Small intestine (tissue), 7 donors: Measurements from ENCODE around the gene RCOR3. TPM values are rescaled to one million over a fixed set of nuclear protein-coding genes. Genes with fewer than 3 reads are reported as not detected.
A peak's percentile ranks its signal among the peaks of the same experiment; 100 is the strongest.
"Not testable (repeated sequence)": the region's sequence is repeated elsewhere in the genome, so short reads cannot be mapped to it uniquely, and the experiment has no call there.

Experiments
- DNase-seq, 2 donors: peaks; one replicate each; pipeline versions ENCODE4 v3.0.0 to v3.0.0-alpha.2; 2013
- FAIRE-seq: peaks from 2 replicates; lab custom pipeline; 2012; peaks lifted over from hg19 to GRCh38; lab: Jason Lieb, UNC
- H3K27ac ChIP-seq, 3 donors: one replicate each; pipeline ENCODE4 v1.5.1; 2013; ENCODE audit warnings: low read length in 2 of 3, mild to moderate bottlenecking in 2 of 3, control low read depth in 1 of 3, inconsistent platforms in 1 of 3, low read depth in 1 of 3, moderate library complexity in 1 of 3
- H3K27me3 ChIP-seq, 3 donors: one replicate each; pipeline ENCODE4 v1.6.1; 2013; ENCODE audit warnings: low read length in 3 of 3, inconsistent platforms in 1 of 3; ENCODE audit not compliant: control insufficient read depth in 3 of 3, insufficient read depth in 3 of 3
- H3K36me3 ChIP-seq, 3 donors: one replicate each; pipeline ENCODE4 v1.6.1; 2013; ENCODE audit warnings: low read length in 3 of 3, inconsistent platforms in 1 of 3, low read depth in 1 of 3, mild to moderate bottlenecking in 1 of 3, moderate library complexity in 1 of 3; ENCODE audit not compliant: control insufficient read depth in 3 of 3, insufficient read depth in 2 of 3
- H3K4me1 ChIP-seq, 3 donors: one replicate each; pipeline ENCODE4 v1.6.1; 2013; ENCODE audit warnings: low read length in 2 of 3, inconsistent platforms in 1 of 3, low read depth in 1 of 3, mild to moderate bottlenecking in 1 of 3, moderate library complexity in 1 of 3; ENCODE audit not compliant: control insufficient read depth in 3 of 3, insufficient read depth in 2 of 3
- H3K4me3 ChIP-seq, 3 donors: one replicate each; pipeline ENCODE4 v1.5.1; 2013; ENCODE audit warnings: low read length in 3 of 3, control low read depth in 1 of 3, inconsistent platforms in 1 of 3, low read depth in 1 of 3, mild to moderate bottlenecking in 1 of 3, moderate library complexity in 1 of 3
- H3K9me3 ChIP-seq, 2 donors: one replicate each; pipeline ENCODE4 v1.6.1; 2013; ENCODE audit warnings: low read depth in 1 of 2, low read length in 1 of 2; ENCODE audit not compliant: control insufficient read depth in 2 of 2, insufficient read depth in 1 of 2
- WGBS, 3 donors: extraction: QIAGEN DNeasy Blood & Tissue Kit; methylation state at CpG; one replicate each; pipeline ENCODE4 v1.1.7; 2013; 5-methylcytosine and 5-hydroxymethylcytosine counted together
- polyA plus RNA-seq, 4 donors: library from polyadenylated mRNA; stranded (reverse) in 3 of 4; unstranded in 1 of 4; fragments of 200-250 nt in 3 of 4; fragments of 120-200 nt in 1 of 4; gene quantifications; one replicate each; pipeline versions ENCODE4 v1.2.1 to v1.2.3, GENCODE V29; 2013
- donor health status: healthy with polysubstance abuse.
- donor health status: control.
- donor health status: control.
- donor health status: Bipolar disorder and iron deficiency.
- donor health status: healthy.

RCOR3 gene
- polyA plus RNA-seq, 4 donors, result 17.8 to 66.4 (median 30.3) TPM

DNA sequence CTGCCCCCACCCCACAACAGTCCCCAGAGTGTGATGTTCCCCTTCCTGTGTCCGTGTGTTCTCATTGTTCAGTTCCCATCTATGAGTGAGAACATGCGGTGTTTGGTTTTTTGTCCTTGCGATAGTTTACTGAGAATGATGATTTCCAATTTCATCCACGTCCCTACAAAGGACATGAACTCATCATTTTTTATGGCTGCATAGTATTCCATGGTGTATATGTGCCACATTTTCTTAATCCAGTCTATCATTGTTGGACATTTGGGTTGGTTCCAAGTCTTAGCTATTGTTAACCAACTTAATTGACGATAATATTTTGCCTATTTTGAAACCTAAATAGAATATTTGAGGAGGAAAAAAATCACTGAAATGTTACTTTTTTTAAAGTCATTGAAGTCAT lies 3.9 kb downstream of the RCOR3 start:
- H3K27ac ChIP-seq, H3K4me1 ChIP-seq, DNase-seq, H3K4me3 ChIP-seq, FAIRE-seq, H3K9me3 ChIP-seq, H3K27me3 ChIP-seq: not testable (repeated sequence)
- H3K36me3 ChIP-seq, result peaks cover 0 to 15% (median 3%) of the 10 kb centered on the region in 3 donors
- WGBS, 3 donors, result 95 to 100% (median 97%) methylated on average over 1 of the region's 5 CpGs

DNA sequence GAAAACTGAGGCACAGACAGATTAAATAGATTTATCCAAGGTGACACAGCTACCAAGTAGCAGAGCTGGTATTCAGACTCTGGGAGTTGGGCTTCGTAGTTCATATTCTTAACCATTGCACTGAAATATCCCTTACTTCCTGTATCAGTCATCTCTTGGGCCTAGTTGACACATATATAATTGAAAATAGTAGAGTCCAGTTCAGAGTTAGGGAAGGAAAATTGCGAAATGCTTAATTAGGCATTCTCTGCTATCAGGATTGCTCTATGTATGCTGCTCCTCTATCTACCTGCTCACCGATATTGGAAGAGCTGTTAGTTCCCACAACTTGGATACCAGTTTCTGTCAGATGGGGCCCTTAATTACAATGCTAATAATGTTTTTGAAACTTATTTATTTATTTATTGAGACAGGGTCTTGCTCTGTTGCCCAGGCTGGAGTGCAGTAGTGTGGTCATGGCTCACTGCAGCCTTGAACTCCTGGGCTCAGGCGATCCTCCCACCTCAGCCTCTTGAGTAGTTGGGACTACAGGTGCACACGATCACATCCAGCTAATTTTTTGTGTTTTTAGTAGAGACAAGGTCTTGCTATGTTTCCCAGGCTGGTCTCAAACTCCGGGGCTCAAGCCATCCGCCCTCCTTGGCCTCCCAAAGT lies 8.2 kb downstream of the RCOR3 start:
- WGBS, 3 donors, result 95 to 97% (median 95%) methylated on average over 7 of the region's 7 CpGs
- Histone ChIP-seq H3K4me1 (no peaks in the 10 kb centered on the region), H3K4me3 (no peak overlapping the region), H3K27ac (no peak overlapping the region), H3K27me3 (no peaks in the 10 kb centered on the region), H3K9me3 (no peaks in the 10 kb centered on the region), H3K36me3 (peaks cover 0 to 19% (median 3%) of the 10 kb centered on the region in 3 donors)
- peak in 1 of 2 donors; percentile 4 for DNase-seq
- FAIRE-seq, result no peak

DNA sequence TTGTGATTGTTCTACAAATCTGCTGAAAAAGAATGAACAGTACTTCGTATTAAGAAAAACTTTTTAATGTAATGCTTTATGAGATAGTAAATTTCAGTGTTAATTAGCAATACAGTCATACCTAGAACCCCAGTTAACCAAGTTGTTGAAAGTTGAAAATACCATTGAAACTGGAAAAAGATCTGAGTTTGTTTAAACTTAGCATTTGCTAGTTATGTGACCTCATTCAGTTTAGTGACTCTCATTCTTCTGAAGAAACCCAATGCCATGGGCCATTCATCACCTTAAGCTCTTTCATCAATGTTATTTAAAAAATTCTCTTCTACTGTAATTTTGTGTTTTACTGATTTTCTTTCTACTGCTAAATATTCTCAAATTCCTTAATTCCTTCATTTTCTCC lies 20.2 kb downstream of the RCOR3 start:
- Histone ChIP-seq H3K27me3 (no peaks in the 10 kb centered on the region), H3K36me3 (peaks cover 5 to 21% (median 15%) of the 10 kb centered on the region in 3 donors), H3K4me3 (no peak overlapping the region), H3K4me1 (no peaks in the 10 kb centered on the region), H3K9me3 (no peaks in the 10 kb centered on the region), H3K27ac (no peak overlapping the region)
- DNase-seq (no peak), FAIRE-seq (no peak)
- 2 to 57% (median 6%) methylated on average over 1 of the region's 1 CpG for WGBS, 3 donors

GRCh38 chr1:211280910-211281309 lies 21.7 kb downstream of the RCOR3 start:
- WGBS, 3 donors, result 90 to 99% (median 94%) methylated on average over 4 of the region's 4 CpGs
- peaks cover 5 to 24% (median 13%) of the 10 kb centered on the region in 3 donors for H3K36me3 ChIP-seq
- no peaks in the 10 kb centered on the region for H3K27me3 ChIP-seq
- no peaks in the 10 kb centered on the region for H3K4me1 ChIP-seq
- DNase-seq, result no peak
- FAIRE-seq, result no peak
- H3K9me3 ChIP-seq, result no peaks in the 10 kb centered on the region
- H3K27ac ChIP-seq, result no peak overlapping the region
- H3K4me3 ChIP-seq, result no peak overlapping the region

DNA sequence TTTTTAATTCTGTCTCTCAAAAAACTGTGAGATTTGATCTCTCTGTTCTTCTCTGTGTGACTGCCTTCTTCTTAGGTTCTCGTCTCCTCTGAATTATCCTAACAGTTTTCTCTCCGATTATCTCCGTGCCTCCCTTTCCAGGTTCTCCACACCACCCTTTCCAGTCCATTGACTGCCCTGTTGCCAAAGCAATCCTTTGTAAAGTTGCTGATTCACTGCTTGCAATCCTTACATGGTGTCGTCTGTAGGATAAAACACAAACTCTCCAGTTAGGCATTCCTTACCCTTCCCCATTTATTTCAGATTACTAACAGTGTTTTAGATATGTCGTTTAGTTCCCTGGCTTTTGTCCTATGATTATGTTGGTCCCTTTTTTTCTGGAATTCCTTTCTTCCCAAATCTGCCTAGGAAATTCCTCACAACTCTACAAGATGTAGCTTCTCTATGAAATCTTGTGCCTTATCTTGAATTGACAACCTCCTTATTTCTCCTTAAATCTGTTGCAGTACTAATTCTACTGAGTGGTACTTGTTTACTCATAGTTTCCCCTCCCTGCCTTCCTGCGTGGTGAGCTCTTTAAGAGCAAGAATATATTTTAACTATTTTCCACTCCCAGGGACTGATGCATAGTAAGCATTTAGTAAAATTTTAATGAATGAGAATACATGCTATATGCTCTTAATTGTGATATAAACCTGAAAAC lies 22.3 kb downstream of the RCOR3 start:
- 82 to 84% (median 82%) methylated on average over 6 of the region's 6 CpGs for WGBS, 3 donors
- H3K36me3 ChIP-seq, result peaks cover 5 to 27% (median 10%) of the 10 kb centered on the region in 3 donors
- H3K27me3 ChIP-seq, result no peaks in the 10 kb centered on the region
- no peak overlapping the region for H3K27ac ChIP-seq
- H3K4me3 ChIP-seq, result no peak overlapping the region
- FAIRE-seq (no peak), DNase-seq (no peak)
- H3K4me1 ChIP-seq, result no peaks in the 10 kb centered on the region
- H3K9me3 ChIP-seq, result no peaks in the 10 kb centered on the region

GRCh38 chr1:211282023-211282373 lies 22.8 kb downstream of the RCOR3 start:
- no peak overlapping the region for H3K27ac ChIP-seq
- H3K4me1 ChIP-seq, result no peaks in the 10 kb centered on the region
- FAIRE-seq, result no peak
- H3K36me3 ChIP-seq, result peaks cover 5 to 23% (median 11%) of the 10 kb centered on the region in 3 donors
- DNase-seq, result no peak
- H3K9me3 ChIP-seq, result no peaks in the 10 kb centered on the region
- H3K27me3 ChIP-seq, result no peaks in the 10 kb centered on the region
- H3K4me3 ChIP-seq, result no peak overlapping the region

DNA sequence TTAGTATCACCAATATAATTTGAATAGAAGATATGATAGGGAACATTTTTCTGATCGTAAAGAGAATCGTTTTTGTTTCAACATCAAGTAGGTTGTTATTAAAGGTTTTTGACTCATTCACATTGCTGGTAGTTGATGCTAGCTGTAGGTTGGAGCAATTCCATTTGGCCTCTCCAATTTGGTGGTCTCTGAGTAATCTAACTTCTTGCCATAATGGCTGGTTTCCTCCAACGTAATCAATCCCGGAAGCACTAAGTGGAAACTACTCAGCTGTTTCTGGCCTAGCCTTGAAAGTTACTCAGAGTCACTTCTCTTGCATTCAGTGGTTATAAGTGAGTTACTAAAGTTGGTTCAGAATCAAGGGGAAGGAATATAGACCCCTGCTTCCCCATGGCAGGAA lies 26.0 kb downstream of the RCOR3 start:
- FAIRE-seq (no peak), DNase-seq (no peak)
- H3K4me1 ChIP-seq, result no peaks in the 10 kb centered on the region
- no peaks in the 10 kb centered on the region for H3K9me3 ChIP-seq
- H3K4me3 ChIP-seq, result no peak overlapping the region
- H3K36me3 ChIP-seq, result peaks cover 0 to 26% (median 20%) of the 10 kb centered on the region in 3 donors
- 82 to 94% (median 83%) methylated on average over 4 of the region's 4 CpGs for WGBS, 3 donors
- H3K27me3 ChIP-seq, result no peaks in the 10 kb centered on the region
- no peak overlapping the region for H3K27ac ChIP-seq

GRCh38 chr1:211287218-211287617 lies 28.1 kb downstream of the RCOR3 start:
- H3K36me3 ChIP-seq, result peaks cover 3 to 23% (median 21%) of the 10 kb centered on the region in 3 donors
- no peak overlapping the region for H3K4me3 ChIP-seq
- DNase-seq (no peak), FAIRE-seq (no peak)
- H3K27ac ChIP-seq, result no peak overlapping the region
- H3K4me1 ChIP-seq, result no peaks in the 10 kb centered on the region
- WGBS, 3 donors, result 89 to 99% (median 95%) methylated on average over 3 of the region's 3 CpGs
- no peaks in the 10 kb centered on the region for H3K9me3 ChIP-seq
- H3K27me3 ChIP-seq, result no peaks in the 10 kb centered on the region
